Measurements from ENCODE around the gene ACTN4. TPM values are rescaled to one million over a fixed set of nuclear protein-coding genes. Genes with fewer than 3 reads are reported as not detected.
"Not testable (repeated sequence)": the region's sequence is repeated elsewhere in the genome, so short reads cannot be mapped to it uniquely, and the experiment has no call there.

The ACTN4 gene
- 204 and 229 TPM in 2 replicates for total RNA-seq

DNA sequence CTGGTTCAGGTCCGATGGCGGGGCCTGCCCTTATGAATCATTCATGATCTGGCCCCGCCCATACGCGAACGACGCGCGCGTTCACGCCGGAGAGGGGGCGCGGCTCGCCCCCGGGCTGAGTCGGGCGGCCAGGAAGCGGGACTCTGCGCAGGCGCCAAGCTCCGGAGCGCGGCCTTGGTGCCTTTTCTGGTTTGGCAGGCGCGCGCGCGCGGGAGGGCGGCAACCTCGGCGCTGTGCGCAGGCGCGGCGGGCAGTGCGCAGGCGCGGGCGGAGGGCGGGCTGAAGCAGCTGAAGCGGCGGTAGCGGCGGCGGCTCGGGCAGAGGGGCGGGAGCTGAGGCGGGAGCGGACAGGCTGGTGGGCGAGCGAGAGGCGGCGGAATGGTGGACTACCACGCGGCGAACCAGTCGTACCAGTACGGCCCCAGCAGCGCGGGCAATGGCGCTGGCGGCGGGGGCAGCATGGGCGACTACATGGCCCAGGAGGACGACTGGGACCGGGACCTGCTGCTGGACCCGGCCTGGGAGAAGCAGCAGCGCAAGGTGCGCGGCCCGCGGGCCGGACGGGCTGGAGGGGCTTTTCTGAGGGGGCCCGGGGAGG is at the start of gene ACTN4:
Gene ACTN4, plus strand, starts transcription at position 282 of the 598 bp plus-strand sequence. Its CDS starts 97 bp downstream, at position 379.
- Histone ChIP-seq H3K4me1 (ENCODE audit: insufficient read depth, low read length) (peaks cover 28% of the 10 kb centered on the region), H3K79me2 (ENCODE audit: insufficient read depth, low read length) (peaks cover 50% of the 10 kb centered on the region), H3K4me3 (ENCODE audit: insufficient read depth, low read length) (peak within 1 kb of the TSS; percentile 91), H2AFZ (ENCODE audit: low read length) (peak within 1 kb of the TSS; percentile 85), H3K36me3 (ENCODE audit: insufficient read depth, low read length) (no peaks in the 10 kb centered on the region), H4K20me1 (ENCODE audit: insufficient read depth, low read length) (peaks cover 38% of the 10 kb centered on the region), H3K27ac (ENCODE audit: low read depth, low read length) (peak within 1 kb of the TSS; percentile 98), H3K4me2 (ENCODE audit: insufficient read depth, low read length) (peak within 1 kb of the TSS; percentile 95), H3K27me3 (ENCODE audit: insufficient read depth, low read length) (no peaks in the 10 kb centered on the region), H3K9me3 (ENCODE audit: low read depth, low read length) (no peaks in the 10 kb centered on the region)
- peak; percentile 99 for DNase-seq (ENCODE audit: insufficient read length, low spot score, missing footprints)
- TF ChIP-seq, protein P1, sequence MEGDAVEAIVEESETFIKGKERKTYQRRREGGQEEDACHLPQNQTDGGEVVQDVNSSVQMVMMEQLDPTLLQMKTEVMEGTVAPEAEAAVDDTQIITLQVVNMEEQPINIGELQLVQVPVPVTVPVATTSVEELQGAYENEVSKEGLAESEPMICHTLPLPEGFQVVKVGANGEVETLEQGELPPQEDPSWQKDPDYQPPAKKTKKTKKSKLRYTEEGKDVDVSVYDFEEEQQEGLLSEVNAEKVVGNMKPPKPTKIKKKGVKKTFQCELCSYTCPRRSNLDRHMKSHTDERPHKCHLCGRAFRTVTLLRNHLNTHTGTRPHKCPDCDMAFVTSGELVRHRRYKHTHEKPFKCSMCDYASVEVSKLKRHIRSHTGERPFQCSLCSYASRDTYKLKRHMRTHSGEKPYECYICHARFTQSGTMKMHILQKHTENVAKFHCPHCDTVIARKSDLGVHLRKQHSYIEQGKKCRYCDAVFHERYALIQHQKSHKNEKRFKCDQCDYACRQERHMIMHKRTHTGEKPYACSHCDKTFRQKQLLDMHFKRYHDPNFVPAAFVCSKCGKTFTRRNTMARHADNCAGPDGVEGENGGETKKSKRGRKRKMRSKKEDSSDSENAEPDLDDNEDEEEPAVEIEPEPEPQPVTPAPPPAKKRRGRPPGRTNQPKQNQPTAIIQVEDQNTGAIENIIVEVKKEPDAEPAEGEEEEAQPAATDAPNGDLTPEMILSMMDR (IDR thresholded peaks at IDR 0.05; ENCODE audit: extremely low read depth, low read depth, low read length), result no peak

DNA sequence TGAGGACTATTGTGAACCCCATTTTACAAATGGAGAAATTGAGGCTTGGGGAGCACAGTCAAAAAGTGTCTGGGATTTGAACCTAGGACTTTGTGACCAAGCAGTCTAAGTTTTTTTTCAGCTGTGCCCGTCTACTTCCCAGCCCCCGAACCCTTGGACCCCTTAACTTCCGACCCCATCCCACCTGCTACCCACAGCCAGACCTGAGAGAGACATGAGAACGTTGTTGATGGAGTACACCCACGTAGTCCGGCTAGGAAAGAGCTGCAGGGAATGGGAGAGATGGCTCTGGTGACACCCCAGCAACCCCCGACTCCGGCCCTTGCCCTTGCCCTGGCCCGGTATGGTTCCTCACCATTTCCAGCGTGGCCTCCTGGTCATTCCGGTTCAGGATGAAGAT is 47.7 kb upstream of the ACTN4 start:
- Histone ChIP-seq H3K79me2 (ENCODE audit: insufficient read depth, low read length) (no peaks in the 10 kb centered on the region), H3K36me3 (ENCODE audit: insufficient read depth, low read length) (no peaks in the 10 kb centered on the region), H3K4me2 (ENCODE audit: insufficient read depth, low read length) (no peak overlapping the region), H3K4me1 (ENCODE audit: insufficient read depth, low read length) (no peaks in the 10 kb centered on the region), H3K27ac (ENCODE audit: low read depth, low read length) (no peak overlapping the region), H4K20me1 (ENCODE audit: insufficient read depth, low read length) (no peaks in the 10 kb centered on the region), H3K4me3 (ENCODE audit: insufficient read depth, low read length) (no peak overlapping the region), H3K27me3 (ENCODE audit: insufficient read depth, low read length) (no peaks in the 10 kb centered on the region), H3K9me3 (ENCODE audit: low read depth, low read length) (no peaks in the 10 kb centered on the region), H2AFZ (ENCODE audit: low read length) (no peak overlapping the region)
- TF ChIP-seq, protein P1 (IDR thresholded peaks at IDR 0.05; ENCODE audit: extremely low read depth, low read depth, low read length), result no peak
- peak; percentile 22 for DNase-seq (ENCODE audit: insufficient read length, low spot score, missing footprints)

DNA sequence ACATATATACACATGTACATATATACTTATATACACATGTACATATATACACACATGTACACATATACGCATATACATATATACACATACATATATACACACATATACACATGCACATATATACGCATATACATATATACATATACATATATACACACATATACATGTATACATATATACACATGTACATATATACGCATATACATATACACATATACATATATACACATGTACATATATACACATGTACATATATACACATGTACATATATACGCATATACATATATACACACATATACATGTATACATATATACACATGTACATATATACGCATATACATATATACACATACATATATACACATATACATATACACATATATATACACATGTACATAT is 44.6 kb upstream of the ACTN4 start:
- H3K27ac ChIP-seq (ENCODE audit: low read depth, low read length); H3K27me3 ChIP-seq (ENCODE audit: insufficient read depth, low read length); H3K79me2 ChIP-seq (ENCODE audit: insufficient read depth, low read length); DNase-seq (ENCODE audit: insufficient read length, low spot score, missing footprints); H3K4me2 ChIP-seq (ENCODE audit: insufficient read depth, low read length); H3K9me3 ChIP-seq (ENCODE audit: low read depth, low read length); H3K4me3 ChIP-seq (ENCODE audit: insufficient read depth, low read length); H3K36me3 ChIP-seq (ENCODE audit: insufficient read depth, low read length); H3K4me1 ChIP-seq (ENCODE audit: insufficient read depth, low read length); H2AFZ ChIP-seq (ENCODE audit: low read length); H4K20me1 ChIP-seq (ENCODE audit: insufficient read depth, low read length): not testable (repeated sequence)

DNA sequence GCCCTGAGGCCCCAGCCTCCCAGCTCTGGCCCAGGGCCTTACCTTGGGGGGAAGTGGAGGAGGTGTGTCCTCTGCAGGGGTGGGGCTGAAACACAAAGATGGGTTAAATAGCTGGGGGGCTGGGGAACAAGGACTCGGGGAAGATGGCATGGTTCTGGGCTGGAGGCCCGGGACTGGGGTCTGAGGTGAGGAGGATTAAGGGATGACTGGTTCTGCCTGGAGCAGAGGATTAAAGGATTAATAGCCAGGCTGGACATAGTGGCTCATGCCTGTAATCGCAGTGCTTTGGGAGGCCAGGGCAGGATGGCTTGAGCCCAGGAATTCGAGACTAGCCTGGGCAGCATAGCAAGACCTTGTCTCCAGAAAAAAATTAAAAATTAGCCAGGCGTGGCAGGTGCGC is 41.3 kb upstream of the ACTN4 start:
- TF ChIP-seq, protein P1 (IDR thresholded peaks at IDR 0.05; ENCODE audit: extremely low read depth, low read depth, low read length), result no peak
- Histone ChIP-seq H3K27me3 (ENCODE audit: insufficient read depth, low read length) (no peaks in the 10 kb centered on the region), H2AFZ (ENCODE audit: low read length) (no peak overlapping the region), H3K4me3 (ENCODE audit: insufficient read depth, low read length) (no peak overlapping the region), H3K4me2 (ENCODE audit: insufficient read depth, low read length) (no peak overlapping the region), H3K27ac (ENCODE audit: low read depth, low read length) (no peak overlapping the region), H3K36me3 (ENCODE audit: insufficient read depth, low read length) (no peaks in the 10 kb centered on the region), H3K9me3 (ENCODE audit: low read depth, low read length) (no peaks in the 10 kb centered on the region), H3K79me2 (ENCODE audit: insufficient read depth, low read length) (no peaks in the 10 kb centered on the region), H3K4me1 (ENCODE audit: insufficient read depth, low read length) (no peaks in the 10 kb centered on the region), H4K20me1 (ENCODE audit: insufficient read depth, low read length) (no peaks in the 10 kb centered on the region)
- no peak for DNase-seq (ENCODE audit: insufficient read length, low spot score, missing footprints)
